ENCODE results near the gene FRMPD1.

DNA sequence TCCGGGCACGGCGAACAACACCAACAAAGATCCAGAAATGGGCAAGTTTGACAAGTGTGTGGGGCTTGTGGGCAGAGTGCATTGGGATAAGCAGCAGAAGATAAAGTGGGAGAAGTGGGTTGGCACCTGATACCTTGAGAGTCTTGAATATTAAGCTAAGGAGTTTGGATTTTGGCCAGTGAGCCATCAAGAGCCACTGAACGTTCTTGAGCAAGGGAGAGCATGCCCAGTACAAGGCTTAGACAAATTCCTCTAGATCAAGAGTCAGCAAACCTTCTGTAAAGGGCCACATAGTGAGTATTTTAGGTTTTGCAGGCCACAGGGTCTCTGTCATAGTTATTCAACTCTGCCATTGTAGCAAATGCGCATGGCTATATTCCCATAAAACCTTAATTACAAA lies 76.3 kb downstream of the FRMPD1 start:
- no peak for TF ChIP-seq CTCF (IDR thresholded peaks at IDR 0.05; ENCODE audit: low read length)
- no peak for TF ChIP-seq EZH2phosphoT487 (IDR thresholded peaks at IDR 0.05; ENCODE audit: low read length)
